Neural crest cell (in vitro differentiated cells): ENCODE measurements around the gene NCAPH2. TPM values are rescaled to one million over a fixed set of nuclear protein-coding genes. Genes with fewer than 3 reads are reported as not detected.

ENCODE experiments used
- DNase-seq: peaks from one replicate; pipeline ENCODE4 v3.0.0; 2021; ENCODE audit warnings: low read depth, mixed read lengths, low spot score
- H3K27ac Mint-ChIP-seq: one replicate; pipeline ENCODE4 v1.8.0; 2021; ENCODE audit warnings: mild to moderate bottlenecking, mixed read lengths; ENCODE audit not compliant: unreplicated experiment
- H3K27me3 Mint-ChIP-seq: 2 replicates; pipeline ENCODE4 v1.8.0; 2021; ENCODE audit warnings: low read depth, mild to moderate bottlenecking, mixed read lengths
- H3K36me3 Mint-ChIP-seq: 2 replicates; pipeline ENCODE4 v1.8.0; 2021; ENCODE audit warnings: low read depth, mild to moderate bottlenecking, mixed read lengths
- H3K4me1 Mint-ChIP-seq: 2 replicates; pipeline ENCODE4 v1.8.0; 2021; ENCODE audit warnings: mixed read lengths
- H3K4me3 Mint-ChIP-seq: one replicate; pipeline ENCODE4 v1.8.0; 2021; ENCODE audit warnings: mild to moderate bottlenecking, mixed read lengths
- H3K9me3 Mint-ChIP-seq: 2 replicates; pipeline ENCODE4 v1.8.0; 2021; ENCODE audit warnings: mixed read lengths
- CTCF ChIP-seq: fragments of 200-600 bp; sonication (generic); conservative IDR thresholded peaks from 2 replicates; pipeline ENCODE4 v1.5.0; 2021; ENCODE audit warnings: antibody characterized with exemption, mild to moderate bottlenecking
- total RNA-seq: library from RNA; stranded (reverse); gene quantifications from 2 replicates; pipeline ENCODE4 v1.2.1, GENCODE V29; 2021

NCAPH2 gene
- total RNA-seq, 1 donor from 2014 or later, result 114 TPM

GRCh38 chr22:50482107-50483074, 25.6 kb upstream of the NCAPH2 start:
- Mint-ChIP-seq H3K27me3 (peaks cover 40% of the 10 kb centered on the region), H3K4me3 (peak overlapping the region; percentile 57), H3K36me3 (no peaks in the 10 kb centered on the region), H3K4me1 (peaks cover under 1% of the 10 kb centered on the region), H3K9me3 (no peaks in the 10 kb centered on the region), H3K27ac (no peak overlapping the region)
- TF ChIP-seq CTCF, result no peak
- DNase-seq, result no peak

- H3K4me3 Mint-ChIP-seq, result no peak overlapping the region
- no peak for DNase-seq
- H3K36me3 Mint-ChIP-seq, result no peaks in the 10 kb centered on the region
- TF ChIP-seq CTCF, result no peak
- no peaks in the 10 kb centered on the region for H3K9me3 Mint-ChIP-seq
- peaks cover 37% of the 10 kb centered on the region for H3K27me3 Mint-ChIP-seq
- no peaks in the 10 kb centered on the region for H3K4me1 Mint-ChIP-seq
- no peak overlapping the region for H3K27ac Mint-ChIP-seq
These were observed 24.9 kb upstream of the NCAPH2 start for GRCh38 chr22:50483106-50483505.

- no peaks in the 10 kb centered on the region for H3K9me3 Mint-ChIP-seq
- no peak overlapping the region for H3K4me3 Mint-ChIP-seq
- no peak for DNase-seq
- H3K27ac Mint-ChIP-seq, result no peak overlapping the region
- no peaks in the 10 kb centered on the region for H3K36me3 Mint-ChIP-seq
- no peak for TF ChIP-seq CTCF
- H3K4me1 Mint-ChIP-seq, result no peaks in the 10 kb centered on the region
- H3K27me3 Mint-ChIP-seq, result peaks cover 34% of the 10 kb centered on the region
These were observed 24.5 kb upstream of the NCAPH2 start for GRCh38 chr22:50483556-50483955.

- Mint-ChIP-seq H3K4me1 (no peaks in the 10 kb centered on the region), H3K4me3 (no peak overlapping the region), H3K27ac (no peak overlapping the region), H3K9me3 (no peaks in the 10 kb centered on the region), H3K36me3 (no peaks in the 10 kb centered on the region), H3K27me3 (peaks cover 28% of the 10 kb centered on the region)
- DNase-seq, result no peak
- TF ChIP-seq CTCF, result no peak
These were observed 23.8 kb upstream of the NCAPH2 start for GRCh38 chr22:50483977-50484853.

GRCh38 chr22:50485221-50486131, 22.5 kb upstream of the NCAPH2 start:
- peak overlapping the region; percentile 22 for H3K27ac Mint-ChIP-seq

More at GRCh38 chr22:50485221-50486131, 22.5 kb upstream of the NCAPH2 start:
- Mint-ChIP-seq H3K27me3 (peaks cover 15% of the 10 kb centered on the region), H3K36me3 (no peaks in the 10 kb centered on the region), H3K9me3 (no peaks in the 10 kb centered on the region), H3K4me1 (no peaks in the 10 kb centered on the region), H3K4me3 (no peak overlapping the region)
- TF ChIP-seq CTCF, result no peak
- no peak for DNase-seq
